ENCODE results near the gene HELZ2. TPM values are rescaled to one million over a fixed set of nuclear protein-coding genes. Genes with fewer than 3 reads are reported as not detected.

Gene HELZ2
- total RNA-seq, 1 experiment from 2014 or later: 21.9 TPM

Other genes with a start within 250 kb of the HELZ2 start
- not detected in 2 replicates for gene CHRNA4, start 212.9 kb downstream of the HELZ2 start, total RNA-seq (2014; rRNA removed)
- not detected in 2 replicates for gene KCNQ2, start 101.6 kb downstream of the HELZ2 start, total RNA-seq (2014; rRNA removed)
- gene EEF1A2, start 75.2 kb downstream of the HELZ2 start, total RNA-seq (2014; rRNA removed): 0.32 and 0.46 TPM in 2 replicates
- gene PPDPF, start 53.5 kb downstream of the HELZ2 start, total RNA-seq (2014; rRNA removed): 154 and 194 TPM in 2 replicates
- gene PTK6, start 36.9 kb downstream of the HELZ2 start, total RNA-seq (2014; rRNA removed): 0.40 and 0.45 TPM in 2 replicates
- gene SRMS, start 26.5 kb downstream of the HELZ2 start, total RNA-seq (2014; rRNA removed): not detected in 2 replicates
- 0.13 and 0.46 TPM in 2 replicates for gene FNDC11, start 20.1 kb downstream of the HELZ2 start, total RNA-seq (2014; rRNA removed)
- gene GMEB2, start 52.9 kb upstream of the HELZ2 start, total RNA-seq (2014; rRNA removed): 12.7 and 14.9 TPM in 2 replicates
- gene STMN3, start 79.2 kb upstream of the HELZ2 start, total RNA-seq (2014; rRNA removed): 39.3 and 49.8 TPM in 2 replicates
- 21.9 and 31.2 TPM in 2 replicates for gene RTEL1, start 84.1 kb upstream of the HELZ2 start, total RNA-seq (2014; rRNA removed)
- gene TNFRSF6B, start 122.4 kb upstream of the HELZ2 start, total RNA-seq (2014; rRNA removed): 6.2 and 6.7 TPM in 2 replicates
- gene ARFRP1, start 133.7 kb upstream of the HELZ2 start, total RNA-seq (2014; rRNA removed): 49.4 and 54.8 TPM in 2 replicates
- gene ZGPAT, start 133.8 kb upstream of the HELZ2 start, total RNA-seq (2014; rRNA removed): 31.5 and 40.1 TPM in 2 replicates
- gene LIME1, start 162.4 kb upstream of the HELZ2 start, total RNA-seq (2014; rRNA removed): 16.2 and 19.1 TPM in 2 replicates
- gene SLC2A4RG, start 165.5 kb upstream of the HELZ2 start, total RNA-seq (2014; rRNA removed): 150 and 157 TPM in 2 replicates